Measurements from ENCODE around the gene CSTF2.
A peak's percentile ranks its signal among the peaks of the same experiment; 100 is the strongest.
"Not testable (repeated sequence)": the region's sequence is repeated elsewhere in the genome, so short reads cannot be mapped to it uniquely, and the experiment has no call there.

The CSTF2 gene, protein sequence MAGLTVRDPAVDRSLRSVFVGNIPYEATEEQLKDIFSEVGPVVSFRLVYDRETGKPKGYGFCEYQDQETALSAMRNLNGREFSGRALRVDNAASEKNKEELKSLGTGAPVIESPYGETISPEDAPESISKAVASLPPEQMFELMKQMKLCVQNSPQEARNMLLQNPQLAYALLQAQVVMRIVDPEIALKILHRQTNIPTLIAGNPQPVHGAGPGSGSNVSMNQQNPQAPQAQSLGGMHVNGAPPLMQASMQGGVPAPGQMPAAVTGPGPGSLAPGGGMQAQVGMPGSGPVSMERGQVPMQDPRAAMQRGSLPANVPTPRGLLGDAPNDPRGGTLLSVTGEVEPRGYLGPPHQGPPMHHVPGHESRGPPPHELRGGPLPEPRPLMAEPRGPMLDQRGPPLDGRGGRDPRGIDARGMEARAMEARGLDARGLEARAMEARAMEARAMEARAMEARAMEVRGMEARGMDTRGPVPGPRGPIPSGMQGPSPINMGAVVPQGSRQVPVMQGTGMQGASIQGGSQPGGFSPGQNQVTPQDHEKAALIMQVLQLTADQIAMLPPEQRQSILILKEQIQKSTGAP

GRCh38 chrX:100819837-100820666, at the start of gene CSTF2:
TSS of gene CSTF2 (plus strand) at chrX:100820391. CDS start at chrX:100820417, 26 bp downstream.
- Histone ChIP-seq H3K4me1 (ENCODE audit: insufficient read depth, insufficient read length) (no peaks in the 10 kb centered on the region), H3K9me3 (ENCODE audit: insufficient read depth, low read length) (no peaks in the 10 kb centered on the region), H3K36me3 (ENCODE audit: insufficient read depth, insufficient read length, low read length) (peaks cover 38% of the 10 kb centered on the region), H3K27me3 (ENCODE audit: insufficient read depth, insufficient read length) (no peaks in the 10 kb centered on the region), H3K4me3 (ENCODE audit: insufficient read length, low read depth) (peak within 1 kb of the TSS; percentile 91), H3K9ac (ENCODE audit: insufficient read length, low read depth) (peak within 1 kb of the TSS; percentile 90)
- DNase-seq (ENCODE audit: low read depth, low spot score): peak; percentile 82
- TF ChIP-seq SUZ12 (IDR thresholded peaks at IDR 0.05; ENCODE audit: extremely low read depth, insufficient read depth, insufficient read length) (no peak), YY1 (IDR thresholded peaks at IDR 0.05; ENCODE audit: insufficient read depth, insufficient read length) (peak; percentile 66)

DNA sequence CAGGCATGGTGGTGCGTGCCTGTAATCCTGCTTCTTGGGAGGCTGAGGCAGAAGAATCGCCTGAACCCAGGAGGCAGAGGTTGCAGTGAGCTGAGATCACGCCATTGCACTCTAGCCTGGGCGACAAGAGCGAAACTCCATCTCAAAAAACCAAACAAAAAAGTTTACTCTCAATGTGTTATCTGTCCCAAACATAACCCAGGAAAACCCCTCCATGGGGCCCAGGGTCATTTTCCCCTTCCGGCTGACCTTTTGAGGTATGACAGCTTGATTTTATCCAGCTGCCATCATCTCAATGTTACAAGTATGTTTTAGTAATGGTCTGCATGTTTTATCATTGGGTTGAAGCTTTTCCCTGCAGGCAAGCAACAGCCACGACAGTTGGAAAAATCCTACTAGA, 23.8 kb upstream of the CSTF2 start:
- H3K36me3 ChIP-seq (ENCODE audit: insufficient read depth, insufficient read length, low read length); H3K4me1 ChIP-seq (ENCODE audit: insufficient read depth, insufficient read length); H3K27me3 ChIP-seq (ENCODE audit: insufficient read depth, insufficient read length); DNase-seq (ENCODE audit: low read depth, low spot score); H3K9ac ChIP-seq (ENCODE audit: insufficient read length, low read depth); H3K4me3 ChIP-seq (ENCODE audit: insufficient read length, low read depth): not testable (repeated sequence)
- peaks cover 18% of the 10 kb centered on the region; the same call in 1 of the 2 replicates for H3K9me3 ChIP-seq (ENCODE audit: insufficient read depth, low read length)

DNA sequence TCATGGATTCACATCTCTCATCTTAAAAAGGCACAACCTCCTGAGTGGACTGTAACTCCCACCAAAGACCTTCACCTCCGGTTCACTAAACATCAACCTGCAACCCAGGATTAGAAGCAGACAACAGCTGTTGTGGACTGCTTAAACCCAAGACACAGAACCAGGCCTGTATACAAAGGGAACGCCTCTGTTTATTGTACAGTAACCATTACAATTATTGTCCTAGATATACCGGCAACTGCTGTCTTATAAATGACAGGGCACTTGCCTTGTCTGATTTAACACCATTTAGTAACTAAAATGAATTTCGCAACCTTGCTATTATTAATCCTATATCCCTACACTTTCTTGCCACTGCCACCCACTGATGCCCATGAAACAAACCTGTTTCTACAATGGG, 22.8 kb upstream of the CSTF2 start:
- DNase-seq (ENCODE audit: low read depth, low spot score): no peak
- Histone ChIP-seq H3K4me3 (ENCODE audit: insufficient read length, low read depth) (no peak overlapping the region), H3K9me3 (ENCODE audit: insufficient read depth, low read length) (peaks cover 9% of the 10 kb centered on the region; the same call in 1 of the 2 replicates), H3K27me3 (ENCODE audit: insufficient read depth, insufficient read length) (no peaks in the 10 kb centered on the region), H3K36me3 (ENCODE audit: insufficient read depth, insufficient read length, low read length) (no peaks in the 10 kb centered on the region), H3K4me1 (ENCODE audit: insufficient read depth, insufficient read length) (no peaks in the 10 kb centered on the region), H3K9ac (ENCODE audit: insufficient read length, low read depth) (no peak overlapping the region)
- TF ChIP-seq SUZ12 (IDR thresholded peaks at IDR 0.05; ENCODE audit: extremely low read depth, insufficient read depth, insufficient read length): no peak
- no peak for TF ChIP-seq YY1 (IDR thresholded peaks at IDR 0.05; ENCODE audit: insufficient read depth, insufficient read length)
- no peak for TF ChIP-seq ZNF274 (IDR thresholded peaks at IDR 0.05; ENCODE audit: low read depth, low read length)

DNA sequence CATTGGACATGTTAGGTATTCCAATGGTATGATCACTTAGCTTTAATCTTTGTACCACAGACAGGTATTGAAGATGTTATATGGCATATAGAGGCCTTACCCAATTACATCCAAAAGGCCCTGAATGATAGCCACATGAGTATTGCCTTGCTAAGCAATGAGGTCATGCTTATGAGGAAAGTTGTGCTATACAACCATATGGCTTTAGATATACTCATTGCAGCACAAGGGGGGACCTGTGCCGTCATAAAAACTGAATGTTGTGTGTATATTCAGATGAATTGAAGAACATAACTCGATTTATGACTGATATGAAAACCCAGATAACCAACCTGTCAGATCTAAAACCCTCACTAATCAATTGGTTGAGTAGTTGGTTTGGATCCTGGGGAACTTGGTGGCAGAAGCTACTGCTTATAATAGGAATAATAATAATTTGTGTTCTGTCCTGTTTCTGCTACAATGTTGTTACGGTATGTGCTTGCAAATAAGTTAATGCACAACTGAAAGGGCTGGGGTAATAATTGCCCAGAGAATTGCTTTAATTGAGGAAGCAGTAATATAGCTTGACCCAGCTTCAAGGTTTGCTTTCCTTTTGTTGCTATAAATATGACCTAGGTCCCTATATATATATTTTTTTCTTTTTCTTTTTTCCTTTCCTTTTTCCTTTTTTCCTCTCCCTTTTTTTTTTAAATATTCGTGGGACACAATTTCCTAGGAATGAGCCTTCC, 21.5 kb upstream of the CSTF2 start:
- Histone ChIP-seq H3K4me3 (ENCODE audit: insufficient read length, low read depth) (no peak overlapping the region), H3K27me3 (ENCODE audit: insufficient read depth, insufficient read length) (no peaks in the 10 kb centered on the region)

GRCh38 chrX:100802843-100803242, 17.3 kb upstream of the CSTF2 start:
- Histone ChIP-seq H3K9ac (ENCODE audit: insufficient read length, low read depth) (no peak overlapping the region), H3K9me3 (ENCODE audit: insufficient read depth, low read length) (no peaks in the 10 kb centered on the region), H3K4me1 (ENCODE audit: insufficient read depth, insufficient read length) (no peaks in the 10 kb centered on the region), H3K36me3 (ENCODE audit: insufficient read depth, insufficient read length, low read length) (no peaks in the 10 kb centered on the region), H3K27me3 (ENCODE audit: insufficient read depth, insufficient read length) (no peaks in the 10 kb centered on the region), H3K4me3 (ENCODE audit: insufficient read length, low read depth) (no peak overlapping the region)
- TF ChIP-seq SUZ12 (IDR thresholded peaks at IDR 0.05; ENCODE audit: extremely low read depth, insufficient read depth, insufficient read length) (no peak), ZNF274 (IDR thresholded peaks at IDR 0.05; ENCODE audit: low read depth, low read length) (no peak), YY1 (IDR thresholded peaks at IDR 0.05; ENCODE audit: insufficient read depth, insufficient read length) (no peak)
- DNase-seq (ENCODE audit: low read depth, low spot score): no peak

More for the DNA sequence above, 21.5 kb upstream of the CSTF2 start:
- no peaks in the 10 kb centered on the region for H3K36me3 ChIP-seq (ENCODE audit: insufficient read depth, insufficient read length, low read length)
- H3K9ac ChIP-seq (ENCODE audit: insufficient read length, low read depth): no peak overlapping the region
- TF ChIP-seq ZNF274 (IDR thresholded peaks at IDR 0.05; ENCODE audit: low read depth, low read length) (no peak), YY1 (IDR thresholded peaks at IDR 0.05; ENCODE audit: insufficient read depth, insufficient read length) (no peak), SUZ12 (IDR thresholded peaks at IDR 0.05; ENCODE audit: extremely low read depth, insufficient read depth, insufficient read length) (no peak)
- no peaks in the 10 kb centered on the region for H3K4me1 ChIP-seq (ENCODE audit: insufficient read depth, insufficient read length)
- DNase-seq (ENCODE audit: low read depth, low spot score): no peak
- no peaks in the 10 kb centered on the region for H3K9me3 ChIP-seq (ENCODE audit: insufficient read depth, low read length)

DNA sequence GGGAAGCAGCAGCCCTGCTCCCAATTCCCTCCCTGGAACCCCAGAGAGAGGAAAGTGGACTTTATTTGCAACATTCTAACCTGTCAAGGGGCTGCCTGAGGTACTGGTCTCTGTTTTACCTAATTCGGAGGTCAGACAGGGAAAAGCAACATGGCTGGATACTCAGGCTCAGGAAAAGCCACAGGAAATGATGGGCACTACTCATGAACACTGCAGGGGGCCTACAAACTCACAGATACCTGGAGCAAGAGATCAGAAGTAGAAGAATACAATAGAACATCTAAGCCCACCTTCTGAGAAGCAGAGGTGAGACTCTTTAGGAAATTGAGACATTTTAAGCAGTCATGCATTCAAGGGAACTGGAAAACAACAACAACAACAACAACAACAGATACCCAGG, 15.4 kb upstream of the CSTF2 start:
- H3K4me3 ChIP-seq (ENCODE audit: insufficient read length, low read depth): no peak overlapping the region
- H3K36me3 ChIP-seq (ENCODE audit: insufficient read depth, insufficient read length, low read length): no peaks in the 10 kb centered on the region
- TF ChIP-seq SUZ12 (IDR thresholded peaks at IDR 0.05; ENCODE audit: extremely low read depth, insufficient read depth, insufficient read length): no peak
- no peaks in the 10 kb centered on the region for H3K27me3 ChIP-seq (ENCODE audit: insufficient read depth, insufficient read length)
- no peak for DNase-seq (ENCODE audit: low read depth, low spot score)
- no peak overlapping the region for H3K9ac ChIP-seq (ENCODE audit: insufficient read length, low read depth)
- no peaks in the 10 kb centered on the region for H3K9me3 ChIP-seq (ENCODE audit: insufficient read depth, low read length)
- no peaks in the 10 kb centered on the region for H3K4me1 ChIP-seq (ENCODE audit: insufficient read depth, insufficient read length)

DNA sequence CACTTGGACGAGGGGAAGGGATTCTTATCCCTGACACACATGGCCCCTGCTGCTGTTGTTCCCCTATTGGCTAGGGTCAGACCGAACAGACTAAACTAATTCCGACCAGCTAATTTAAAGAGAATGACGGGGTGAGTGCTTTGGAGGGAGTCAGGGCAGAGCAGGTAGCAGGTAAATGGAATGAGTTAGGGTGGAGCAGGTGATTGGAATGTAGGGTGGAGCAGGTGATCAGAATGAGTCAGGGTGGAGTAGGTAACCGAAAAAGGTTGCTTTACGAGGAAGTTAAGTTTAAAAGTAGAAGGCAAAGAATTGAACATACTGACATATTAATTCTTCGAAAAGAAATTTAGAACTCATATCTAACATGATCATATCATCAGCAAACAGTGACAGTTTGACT, 11.9 kb upstream of the CSTF2 start:
- DNase-seq (ENCODE audit: low read depth, low spot score); H3K27me3 ChIP-seq (ENCODE audit: insufficient read depth, insufficient read length); H3K36me3 ChIP-seq (ENCODE audit: insufficient read depth, insufficient read length, low read length); H3K4me3 ChIP-seq (ENCODE audit: insufficient read length, low read depth); H3K9me3 ChIP-seq (ENCODE audit: insufficient read depth, low read length); H3K4me1 ChIP-seq (ENCODE audit: insufficient read depth, insufficient read length); H3K9ac ChIP-seq (ENCODE audit: insufficient read length, low read depth): not testable (repeated sequence)
